ENCODE results near the gene TEDDM1.
"Not testable (repeated sequence)": the region's sequence is repeated elsewhere in the genome, so short reads cannot be mapped to it uniquely, and the experiment has no call there.

The TEDDM1 gene, protein sequence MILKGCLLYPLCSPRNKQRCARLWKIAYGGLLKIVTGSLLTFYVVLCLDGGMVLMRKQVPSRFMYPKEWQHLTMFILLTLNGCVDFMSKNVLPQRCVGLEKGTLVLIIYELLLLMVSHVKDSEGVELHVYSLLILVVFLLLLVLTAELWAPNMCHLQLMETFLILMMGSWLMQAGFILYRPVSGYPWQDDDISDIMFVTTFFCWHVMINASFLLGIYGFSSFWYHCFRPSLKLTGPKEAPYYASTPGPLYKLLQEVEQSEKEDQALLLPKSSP

DNA sequence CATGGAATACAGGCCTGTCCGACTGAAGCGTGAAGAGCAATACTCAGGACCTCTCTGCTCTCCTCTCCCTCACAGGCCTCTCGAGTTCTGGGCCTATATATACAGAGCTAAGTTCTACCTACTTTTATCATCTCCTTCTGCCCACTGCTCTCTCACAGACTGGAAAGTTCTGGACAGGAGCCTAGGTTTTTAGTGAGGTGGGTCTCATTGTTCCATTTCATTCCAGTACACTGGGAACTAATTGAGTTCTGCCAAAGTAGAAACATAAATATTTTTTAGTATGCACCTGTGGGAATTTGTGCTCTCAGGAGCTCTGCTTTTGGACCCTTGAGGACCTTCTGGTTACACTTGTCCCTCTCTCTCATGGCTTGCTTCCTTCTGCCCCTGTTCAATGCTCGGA is at the start of gene TEDDM1:
Gene TEDDM1, minus strand, starts transcription at position 101 of the 400 bp plus-strand sequence. CDS start 182 bp downstream, outside the sequence.
- no peak within 1 kb of the TSS for H3K4me3 ChIP-seq (ENCODE audit: low read length in 2 of 2)
- H3K9ac ChIP-seq (ENCODE audit: low read depth in 1 of 2, low read length in 2 of 2) = no peak within 1 kb of the TSS
- H3K27me3 ChIP-seq (ENCODE audit: control insufficient read depth in 2 of 2, insufficient read depth in 2 of 2, low read length in 2 of 2) = no peaks in the 10 kb centered on the region
- H3K9me3 ChIP-seq (ENCODE audit: control insufficient read depth in 2 of 2, low read length in 2 of 2) = no peaks in the 10 kb centered on the region
- no peaks in the 10 kb centered on the region for H3K36me3 ChIP-seq (ENCODE audit: control insufficient read depth in 2 of 2, insufficient read depth in 2 of 2, low read length in 2 of 2)
- H3K27ac ChIP-seq (ENCODE audit: low read depth in 2 of 2, low read length in 2 of 2) = no peak within 1 kb of the TSS
- H3K4me1 ChIP-seq (ENCODE audit: control insufficient read depth in 2 of 2, insufficient read depth in 2 of 2, low read length in 2 of 2) = peaks cover 0 to 10% of the 10 kb centered on the region in 2 donors

DNA sequence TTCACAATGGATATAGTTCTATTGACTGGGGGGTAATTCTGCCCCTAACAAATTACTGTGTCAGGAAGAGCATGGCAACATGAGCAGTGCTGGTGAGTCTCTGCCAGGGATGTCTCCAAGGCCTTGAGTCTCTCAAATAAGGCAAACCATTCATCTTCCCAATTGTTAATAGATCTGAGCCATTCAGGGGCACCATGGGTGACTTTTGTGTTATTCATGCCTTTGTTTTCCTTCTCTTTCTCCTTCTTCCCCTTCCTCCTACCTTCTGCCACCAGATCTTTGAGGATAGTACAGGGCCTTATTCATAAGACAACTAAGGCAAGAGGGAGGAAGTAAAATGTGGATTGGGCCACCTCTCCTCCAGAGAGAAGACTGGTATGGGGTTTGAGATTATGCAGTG is 49.6 kb upstream of the TEDDM1 start, which contains the start of gene RGSL1:
Gene RGSL1, plus strand, starts transcription at position 60 of the 400 bp plus-strand sequence. Its CDS starts 20 bp downstream, at position 80.
- H3K36me3 ChIP-seq (ENCODE audit: control insufficient read depth in 2 of 2, insufficient read depth in 2 of 2, low read length in 2 of 2) = no peaks in the 10 kb centered on the region
- no peak within 1 kb of the TSS for H3K27ac ChIP-seq (ENCODE audit: low read depth in 2 of 2, low read length in 2 of 2)
- H3K9ac ChIP-seq (ENCODE audit: low read depth in 1 of 2, low read length in 2 of 2) = no peak within 1 kb of the TSS
- no peaks in the 10 kb centered on the region for H3K9me3 ChIP-seq (ENCODE audit: control insufficient read depth in 2 of 2, low read length in 2 of 2)
- H3K27me3 ChIP-seq (ENCODE audit: control insufficient read depth in 2 of 2, insufficient read depth in 2 of 2, low read length in 2 of 2) = no peaks in the 10 kb centered on the region
- H3K4me1 ChIP-seq (ENCODE audit: control insufficient read depth in 2 of 2, insufficient read depth in 2 of 2, low read length in 2 of 2) = no peaks in the 10 kb centered on the region
- no peak within 1 kb of the TSS for H3K4me3 ChIP-seq (ENCODE audit: low read length in 2 of 2)

DNA sequence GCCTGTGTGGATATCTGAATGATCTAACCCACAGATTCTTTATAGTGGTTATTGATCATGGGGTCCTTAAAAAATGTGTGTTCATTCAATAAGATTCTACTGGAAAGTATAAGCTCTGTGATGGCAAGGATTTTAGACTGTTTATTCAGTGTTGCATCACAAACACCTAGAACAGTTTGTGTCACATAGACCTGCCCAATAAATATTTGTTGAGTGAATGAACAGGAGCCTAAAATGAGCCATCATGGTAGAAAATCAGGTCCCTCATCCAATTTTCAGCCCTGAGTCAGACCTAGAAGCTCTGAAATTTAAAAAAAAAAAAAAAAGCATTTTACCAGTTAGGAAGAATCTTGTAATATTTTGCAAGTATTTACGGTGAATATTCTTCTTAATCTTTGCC is 47.2 kb upstream of the TEDDM1 start:
- Histone ChIP-seq H3K4me1 (ENCODE audit: control insufficient read depth in 2 of 2, insufficient read depth in 2 of 2, low read length in 2 of 2) (no peaks in the 10 kb centered on the region), H3K27me3 (ENCODE audit: control insufficient read depth in 2 of 2, insufficient read depth in 2 of 2, low read length in 2 of 2) (no peaks in the 10 kb centered on the region), H3K27ac (ENCODE audit: low read depth in 2 of 2, low read length in 2 of 2) (no peak overlapping the region), H3K9me3 (ENCODE audit: control insufficient read depth in 2 of 2, low read length in 2 of 2) (no peaks in the 10 kb centered on the region), H3K4me3 (ENCODE audit: low read length in 2 of 2) (no peak overlapping the region), H3K36me3 (ENCODE audit: control insufficient read depth in 2 of 2, insufficient read depth in 2 of 2, low read length in 2 of 2) (no peaks in the 10 kb centered on the region), H3K9ac (ENCODE audit: low read depth in 1 of 2, low read length in 2 of 2) (no peak overlapping the region)

DNA sequence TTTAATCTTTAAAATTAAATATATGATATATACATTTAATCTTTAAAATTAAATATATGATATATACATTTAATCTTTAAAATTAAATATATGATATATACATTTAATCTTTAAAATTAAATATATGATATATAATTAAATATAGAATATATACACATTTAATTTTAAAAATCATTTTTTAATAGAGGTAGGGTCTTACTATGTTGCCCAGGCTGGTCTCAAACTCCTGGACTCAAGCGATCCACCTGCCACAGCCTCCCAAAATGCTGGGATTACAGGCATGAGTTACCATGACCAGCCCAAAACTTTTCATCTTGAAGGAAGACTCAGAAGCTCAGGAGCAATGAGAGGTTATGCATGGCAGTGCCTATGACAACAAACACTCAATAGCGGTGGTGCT is 46.7 kb upstream of the TEDDM1 start:
- not testable (repeated sequence) for H3K36me3 ChIP-seq (ENCODE audit: control insufficient read depth in 2 of 2, insufficient read depth in 2 of 2, low read length in 2 of 2); H3K4me3 ChIP-seq (ENCODE audit: low read length in 2 of 2); H3K4me1 ChIP-seq (ENCODE audit: control insufficient read depth in 2 of 2, insufficient read depth in 2 of 2, low read length in 2 of 2); H3K27ac ChIP-seq (ENCODE audit: low read depth in 2 of 2, low read length in 2 of 2); H3K9ac ChIP-seq (ENCODE audit: low read depth in 1 of 2, low read length in 2 of 2); H3K27me3 ChIP-seq (ENCODE audit: control insufficient read depth in 2 of 2, insufficient read depth in 2 of 2, low read length in 2 of 2); H3K9me3 ChIP-seq (ENCODE audit: control insufficient read depth in 2 of 2, low read length in 2 of 2)

DNA sequence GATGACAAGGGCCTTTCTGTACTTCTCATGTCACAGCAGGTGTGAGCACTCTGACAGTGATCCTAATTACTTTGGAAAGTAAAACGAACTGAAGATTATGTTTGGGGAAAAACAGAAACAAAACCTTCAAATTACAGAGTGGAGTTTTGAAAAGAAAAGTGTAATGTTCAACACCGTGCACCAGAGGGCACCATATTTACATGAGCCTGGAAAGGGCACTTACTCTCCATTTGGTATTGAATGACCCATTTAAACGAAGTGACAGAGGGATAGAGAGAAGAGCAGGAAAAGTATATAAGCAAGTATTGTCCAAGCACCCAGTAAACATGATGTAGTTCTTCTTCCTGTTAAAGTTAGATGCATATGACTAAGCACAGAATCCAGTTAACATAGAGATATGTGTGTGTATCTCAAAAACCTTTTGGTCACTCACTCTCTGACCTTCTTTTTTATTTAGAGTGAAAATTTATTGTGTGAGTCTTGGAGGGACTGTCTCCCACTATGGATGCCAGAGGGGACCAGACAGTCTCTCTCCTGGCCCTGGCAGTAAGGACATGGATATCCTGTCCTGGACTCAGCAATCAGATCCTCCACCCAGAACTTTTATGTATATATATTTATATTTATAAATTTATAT is 45.7 kb upstream of the TEDDM1 start:
- H3K36me3 ChIP-seq (ENCODE audit: control insufficient read depth in 2 of 2, insufficient read depth in 2 of 2, low read length in 2 of 2) = no peaks in the 10 kb centered on the region
- H3K4me1 ChIP-seq (ENCODE audit: control insufficient read depth in 2 of 2, insufficient read depth in 2 of 2, low read length in 2 of 2) = no peaks in the 10 kb centered on the region
- H3K9me3 ChIP-seq (ENCODE audit: control insufficient read depth in 2 of 2, low read length in 2 of 2) = no peaks in the 10 kb centered on the region
- no peak overlapping the region for H3K9ac ChIP-seq (ENCODE audit: low read depth in 1 of 2, low read length in 2 of 2)
- no peak overlapping the region for H3K4me3 ChIP-seq (ENCODE audit: low read length in 2 of 2)
- H3K27me3 ChIP-seq (ENCODE audit: control insufficient read depth in 2 of 2, insufficient read depth in 2 of 2, low read length in 2 of 2) = no peaks in the 10 kb centered on the region
- no peak overlapping the region for H3K27ac ChIP-seq (ENCODE audit: low read depth in 2 of 2, low read length in 2 of 2)

DNA sequence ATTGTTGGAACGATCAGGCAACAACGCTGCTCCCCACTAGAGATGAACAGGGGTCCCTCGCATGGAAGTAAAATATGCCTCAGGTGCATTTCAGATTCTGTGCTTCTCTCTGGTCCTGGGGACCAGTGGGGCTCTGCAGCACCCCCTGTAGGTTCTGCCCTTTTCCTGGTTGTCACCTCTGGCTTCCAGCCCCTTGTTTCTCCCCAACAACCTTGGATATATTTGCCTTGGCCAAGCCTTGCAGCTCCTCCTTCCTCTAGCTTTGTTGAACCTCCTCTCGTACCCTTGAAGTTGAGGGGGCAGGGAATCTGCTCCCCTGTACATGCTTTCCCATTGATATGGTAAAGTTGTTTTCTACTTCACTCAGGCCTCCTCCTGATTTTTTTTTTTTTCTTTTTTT is 44.0 kb upstream of the TEDDM1 start:
- Histone ChIP-seq H3K27ac (ENCODE audit: low read depth in 2 of 2, low read length in 2 of 2) (no peak overlapping the region), H3K4me3 (ENCODE audit: low read length in 2 of 2) (no peak overlapping the region), H3K36me3 (ENCODE audit: control insufficient read depth in 2 of 2, insufficient read depth in 2 of 2, low read length in 2 of 2) (no peaks in the 10 kb centered on the region), H3K4me1 (ENCODE audit: control insufficient read depth in 2 of 2, insufficient read depth in 2 of 2, low read length in 2 of 2) (no peaks in the 10 kb centered on the region), H3K9ac (ENCODE audit: low read depth in 1 of 2, low read length in 2 of 2) (no peak overlapping the region), H3K27me3 (ENCODE audit: control insufficient read depth in 2 of 2, insufficient read depth in 2 of 2, low read length in 2 of 2) (no peaks in the 10 kb centered on the region), H3K9me3 (ENCODE audit: control insufficient read depth in 2 of 2, low read length in 2 of 2) (no peaks in the 10 kb centered on the region)

DNA sequence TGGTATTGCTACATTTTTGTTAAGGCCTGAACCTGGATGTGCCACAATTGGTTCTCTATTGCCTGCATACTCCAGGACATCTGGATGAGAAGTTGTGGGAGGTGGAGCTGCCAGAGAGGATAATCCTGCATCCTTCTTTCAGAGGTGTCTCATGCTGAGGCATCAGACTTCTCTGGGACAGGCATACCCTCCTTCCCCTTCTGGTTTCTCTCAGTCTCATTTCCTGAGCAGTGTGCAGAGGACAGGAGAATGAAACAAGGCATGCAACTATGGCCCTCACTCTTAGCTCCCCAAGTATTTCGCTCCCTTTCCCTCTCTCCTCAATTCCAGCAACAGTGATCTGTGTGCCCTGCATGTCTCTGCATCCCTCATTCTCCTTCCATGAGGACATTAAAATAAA is 41.9 kb upstream of the TEDDM1 start:
- H3K27ac ChIP-seq (ENCODE audit: low read depth in 2 of 2, low read length in 2 of 2) = no peak overlapping the region
- H3K36me3 ChIP-seq (ENCODE audit: control insufficient read depth in 2 of 2, insufficient read depth in 2 of 2, low read length in 2 of 2) = no peaks in the 10 kb centered on the region

DNA sequence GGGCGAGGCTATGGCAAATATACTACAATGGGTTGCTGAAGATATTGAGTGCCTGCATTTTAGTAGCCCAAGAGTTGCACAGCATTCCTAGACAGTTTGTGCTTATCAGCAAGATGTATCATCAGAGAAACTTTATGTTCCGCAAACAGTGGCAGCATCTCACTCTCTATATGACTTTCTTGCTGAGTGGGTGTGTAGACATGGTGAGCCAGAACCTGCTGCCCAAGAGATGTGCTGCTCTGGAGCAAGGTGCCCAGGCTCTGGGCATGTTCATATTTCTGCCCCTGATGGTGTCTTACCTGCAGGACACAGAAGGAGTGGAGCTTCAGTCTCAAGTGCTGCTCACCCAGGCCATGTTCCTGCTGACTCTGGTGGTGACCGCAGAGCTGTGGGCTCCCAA is 41.3 kb upstream of the TEDDM1 start:
- H3K4me3 ChIP-seq (ENCODE audit: low read length in 2 of 2) = no peak overlapping the region
- H3K4me1 ChIP-seq (ENCODE audit: control insufficient read depth in 2 of 2, insufficient read depth in 2 of 2, low read length in 2 of 2) = no peaks in the 10 kb centered on the region

More for the DNA sequence above, 41.9 kb upstream of the TEDDM1 start:
- H3K4me1 ChIP-seq (ENCODE audit: control insufficient read depth in 2 of 2, insufficient read depth in 2 of 2, low read length in 2 of 2) = no peaks in the 10 kb centered on the region
- H3K9me3 ChIP-seq (ENCODE audit: control insufficient read depth in 2 of 2, low read length in 2 of 2) = no peaks in the 10 kb centered on the region
- H3K9ac ChIP-seq (ENCODE audit: low read depth in 1 of 2, low read length in 2 of 2) = no peak overlapping the region
- no peak overlapping the region for H3K4me3 ChIP-seq (ENCODE audit: low read length in 2 of 2)
- no peaks in the 10 kb centered on the region for H3K27me3 ChIP-seq (ENCODE audit: control insufficient read depth in 2 of 2, insufficient read depth in 2 of 2, low read length in 2 of 2)

DNA sequence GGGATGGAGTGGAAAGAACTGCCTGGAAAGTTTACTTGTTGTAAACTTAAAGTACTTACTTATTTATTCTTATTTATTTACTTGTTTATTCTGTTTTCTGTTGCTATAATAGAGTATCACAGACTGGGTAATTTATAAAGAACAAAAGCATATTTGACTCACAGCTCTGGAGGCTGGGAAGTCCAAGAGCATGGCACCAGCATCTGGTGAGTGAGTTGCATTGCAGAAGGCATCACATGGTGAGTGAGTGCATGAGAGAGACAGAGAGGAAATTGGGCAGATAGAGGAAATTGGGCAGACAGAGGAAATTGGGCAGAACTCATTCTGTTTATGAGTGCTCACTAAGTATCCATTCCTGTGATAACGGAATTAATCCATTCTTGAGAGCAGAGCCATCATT is 37.9 kb upstream of the TEDDM1 start:
- H3K27me3 ChIP-seq (ENCODE audit: control insufficient read depth in 2 of 2, insufficient read depth in 2 of 2, low read length in 2 of 2) = no peaks in the 10 kb centered on the region
- H3K9ac ChIP-seq (ENCODE audit: low read depth in 1 of 2, low read length in 2 of 2) = no peak overlapping the region
- no peaks in the 10 kb centered on the region for H3K9me3 ChIP-seq (ENCODE audit: control insufficient read depth in 2 of 2, low read length in 2 of 2)
- no peak overlapping the region for H3K27ac ChIP-seq (ENCODE audit: low read depth in 2 of 2, low read length in 2 of 2)
- no peak overlapping the region for H3K4me3 ChIP-seq (ENCODE audit: low read length in 2 of 2)
- H3K4me1 ChIP-seq (ENCODE audit: control insufficient read depth in 2 of 2, insufficient read depth in 2 of 2, low read length in 2 of 2) = no peaks in the 10 kb centered on the region
- no peaks in the 10 kb centered on the region for H3K36me3 ChIP-seq (ENCODE audit: control insufficient read depth in 2 of 2, insufficient read depth in 2 of 2, low read length in 2 of 2)

More for the DNA sequence above, 41.3 kb upstream of the TEDDM1 start:
- Histone ChIP-seq H3K27me3 (ENCODE audit: control insufficient read depth in 2 of 2, insufficient read depth in 2 of 2, low read length in 2 of 2) (no peaks in the 10 kb centered on the region), H3K9ac (ENCODE audit: low read depth in 1 of 2, low read length in 2 of 2) (no peak overlapping the region), H3K27ac (ENCODE audit: low read depth in 2 of 2, low read length in 2 of 2) (no peak overlapping the region), H3K36me3 (ENCODE audit: control insufficient read depth in 2 of 2, insufficient read depth in 2 of 2, low read length in 2 of 2) (no peaks in the 10 kb centered on the region), H3K9me3 (ENCODE audit: control insufficient read depth in 2 of 2, low read length in 2 of 2) (no peaks in the 10 kb centered on the region)

DNA sequence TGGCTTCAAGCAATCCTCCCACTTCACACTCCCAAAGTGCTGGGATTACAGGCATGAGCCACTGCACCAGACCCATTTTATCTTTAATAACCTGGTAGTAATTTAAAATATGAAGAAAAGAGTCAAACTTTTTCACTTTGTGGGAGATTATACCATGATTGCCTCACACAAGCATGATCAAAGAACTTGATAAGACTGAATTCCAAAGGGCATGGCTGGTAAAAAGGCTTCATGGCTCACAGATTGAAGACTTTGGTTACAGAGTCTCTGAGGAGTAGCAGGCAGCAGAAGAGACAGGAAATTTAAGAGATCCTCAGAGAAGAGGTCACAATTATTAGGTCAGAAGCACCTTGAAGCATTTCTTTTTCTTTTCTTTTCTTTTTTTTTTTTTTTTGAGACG is 33.1 kb upstream of the TEDDM1 start:
- Histone ChIP-seq H3K27me3 (ENCODE audit: control insufficient read depth in 2 of 2, insufficient read depth in 2 of 2, low read length in 2 of 2) (no peaks in the 10 kb centered on the region), H3K4me3 (ENCODE audit: low read length in 2 of 2) (no peak overlapping the region), H3K36me3 (ENCODE audit: control insufficient read depth in 2 of 2, insufficient read depth in 2 of 2, low read length in 2 of 2) (no peaks in the 10 kb centered on the region), H3K4me1 (ENCODE audit: control insufficient read depth in 2 of 2, insufficient read depth in 2 of 2, low read length in 2 of 2) (no peaks in the 10 kb centered on the region), H3K27ac (ENCODE audit: low read depth in 2 of 2, low read length in 2 of 2) (no peak overlapping the region), H3K9me3 (ENCODE audit: control insufficient read depth in 2 of 2, low read length in 2 of 2) (no peaks in the 10 kb centered on the region), H3K9ac (ENCODE audit: low read depth in 1 of 2, low read length in 2 of 2) (no peak overlapping the region)
